Activated B cell treated with CpG ODN at 0.5 μM for 24 hours (primary cell): Measurements from ENCODE around the gene PAPSS2. TPM values are rescaled to one million over a fixed set of nuclear protein-coding genes. Genes with fewer than 3 reads are reported as not detected.

Experiments used
- ATAC-seq: fragments of 200-7000 bp; cut with Tn5 transposase; one replicate; pipeline ENCODE4 v1.10.0; 2021; ENCODE audit warnings: low read depth, mild to moderate bottlenecking, moderate library complexity
- CTCF ChIA-PET: fragments of 350-600 bp; sonication (Branson Sonifier 250); formaldehyde crosslinking; loops from one replicate; lab custom pipeline; 2021; ENCODE audit warnings: antibody characterized with exemption; lab: Charles Lee
- POLR2A ChIA-PET: fragments of 350-600 bp; sonication (Branson Sonifier 250); formaldehyde crosslinking; loops from one replicate; lab custom pipeline; 2021; ENCODE audit warnings: antibody characterized with exemption; lab: Charles Lee
- DNase-seq: peaks from one replicate; pipeline ENCODE4 v3.0.0; 2022
- H3K27ac Mint-ChIP-seq: one replicate; pipeline ENCODE4 v1.8.0; 2020; ENCODE audit warnings: mixed read lengths
- H3K27me3 Mint-ChIP-seq: one replicate; pipeline ENCODE4 v1.8.0; 2021; ENCODE audit warnings: mixed read lengths
- H3K36me3 Mint-ChIP-seq: one replicate; pipeline ENCODE4 v1.8.0; 2021; ENCODE audit warnings: low read depth, mixed read lengths
- H3K4me1 Mint-ChIP-seq: one replicate; pipeline ENCODE4 v1.8.0; 2021; ENCODE audit warnings: mixed read lengths
- H3K4me3 Mint-ChIP-seq: one replicate; pipeline ENCODE4 v1.8.0; 2020; ENCODE audit warnings: mild to moderate bottlenecking, mixed read lengths
- H3K9me3 Mint-ChIP-seq: one replicate; pipeline ENCODE4 v1.8.0; 2020; ENCODE audit warnings: mixed read lengths
- CTCF ChIP-seq: fragments of 200-600 bp; IDR thresholded peaks from one replicate; pipeline ENCODE4 v1.8.0; 2022; ENCODE audit warnings: antibody characterized with exemption, mild to moderate bottlenecking
- intact Hi-C: fragments of 100-400 bp; cut with micrococcal nuclease; formaldehyde crosslinking; loops from one replicate; pipeline ENCODE4 v1.15.1; 2024
- total RNA-seq: library from RNA; stranded (reverse); gene quantifications from 2 replicates; pipeline ENCODE4 v1.2.3, GENCODE V29; 2022

PAPSS2 gene
- total RNA-seq, 1 donor from 2014 or later, result not detected

GRCh38 chr10:87720665-87721064 is 61.0 kb downstream of the PAPSS2 start:
- ATAC-seq (no peak), DNase-seq (no peak)
- no peaks in the 10 kb centered on the region for H3K27me3 Mint-ChIP-seq
- no peak overlapping the region for H3K4me3 Mint-ChIP-seq
- H3K36me3 Mint-ChIP-seq, result no peaks in the 10 kb centered on the region
- no peaks in the 10 kb centered on the region for H3K9me3 Mint-ChIP-seq
- no peak overlapping the region for H3K27ac Mint-ChIP-seq
- intact Hi-C loops, result no loop called here
- peaks cover 6% of the 10 kb centered on the region for H3K4me1 Mint-ChIP-seq
- ChIA-PET POLR2A (no interaction called here), CTCF (no interaction called here)
- TF ChIP-seq CTCF, result no peak

- Mint-ChIP-seq H3K36me3 (no peaks in the 10 kb centered on the region), H3K4me1 (peaks cover 6% of the 10 kb centered on the region), H3K9me3 (no peaks in the 10 kb centered on the region), H3K27me3 (peaks cover 2% of the 10 kb centered on the region), H3K27ac (no peak overlapping the region), H3K4me3 (no peak overlapping the region)
- ATAC-seq, result no peak
- CTCF ChIA-PET, result no interaction called here
- intact Hi-C loops, result no loop called here
- no peak for DNase-seq
- POLR2A ChIA-PET, result no interaction called here
- no peak for TF ChIP-seq CTCF
Observed at GRCh38 chr10:87721781-87722180, 62.1 kb downstream of the PAPSS2 start.

GRCh38 chr10:87722716-87723115 is 63.0 kb downstream of the PAPSS2 start:
- Mint-ChIP-seq H3K27me3 (peaks cover 2% of the 10 kb centered on the region), H3K27ac (no peak overlapping the region), H3K4me3 (no peak overlapping the region), H3K4me1 (peaks cover 6% of the 10 kb centered on the region), H3K36me3 (no peaks in the 10 kb centered on the region), H3K9me3 (no peaks in the 10 kb centered on the region)
- ChIA-PET CTCF (no interaction called here), POLR2A (no interaction called here)
- no peak for DNase-seq
- intact Hi-C loops, result no loop called here
- TF ChIP-seq CTCF, result no peak
- ATAC-seq, result no peak

GRCh38 chr10:87723500-87723899 is 63.8 kb downstream of the PAPSS2 start:
- no peak for TF ChIP-seq CTCF
- Mint-ChIP-seq H3K36me3 (no peaks in the 10 kb centered on the region), H3K4me3 (no peak overlapping the region), H3K27me3 (peaks cover 2% of the 10 kb centered on the region), H3K27ac (no peak overlapping the region), H3K9me3 (no peaks in the 10 kb centered on the region), H3K4me1 (peaks cover 1% of the 10 kb centered on the region)
- ATAC-seq (no peak), DNase-seq (no peak)
- ChIA-PET POLR2A (no interaction called here), CTCF (no interaction called here)
- intact Hi-C loops, result no loop called here

- ChIA-PET CTCF (no interaction called here), POLR2A (no interaction called here)
- Mint-ChIP-seq H3K4me3 (no peak overlapping the region), H3K27ac (no peak overlapping the region), H3K9me3 (no peaks in the 10 kb centered on the region), H3K36me3 (no peaks in the 10 kb centered on the region), H3K27me3 (peaks cover 2% of the 10 kb centered on the region), H3K4me1 (no peaks in the 10 kb centered on the region)
- ATAC-seq, result no peak
- no peak for TF ChIP-seq CTCF
- no peak for DNase-seq
- intact Hi-C loops, result no loop called here
Observed at GRCh38 chr10:87724789-87725188, 65.1 kb downstream of the PAPSS2 start.
